Spleen (tissue), 11 donors: ENCODE measurements around the gene HAGH. TPM values are rescaled to one million over a fixed set of nuclear protein-coding genes. Genes with fewer than 3 reads are reported as not detected.

ENCODE experiments used
- DNase-seq: peaks from one replicate; pipeline ENCODE4 v3.0.0-alpha.2; 2020
- H3K27ac ChIP-seq, 8 donors: fragments of 200-600 bp; sonication (generic) in 7 of 8; 1 replicate in 4 of 8; 2 replicates in 4 of 8; pipeline versions ENCODE4 v1.5.0 to v1.8.0; 2016 to 2021; ENCODE audit warnings: inconsistent platforms in 4 of 8, mild to moderate bottlenecking in 4 of 8, moderate library complexity in 1 of 8
- H3K27me3 ChIP-seq, 7 donors: fragments of 200-600 bp; sonication (generic) in 6 of 7; replicated peaks in 1 of 7; 1 replicate in 4 of 7; 2 replicates in 3 of 7; pipeline versions ENCODE4 v1.5.0 to v1.8.0; 2016 to 2021; ENCODE audit warnings: inconsistent platforms in 3 of 7, mild to moderate bottlenecking in 1 of 7
- H3K36me3 ChIP-seq, 6 donors: fragments of 200-600 bp; sonication (generic) in 5 of 6; 1 replicate in 4 of 6; 2 replicates in 2 of 6; pipeline versions ENCODE4 v1.5.0 to v1.8.0; 2016 to 2021; ENCODE audit warnings: inconsistent platforms in 2 of 6
- H3K4me1 ChIP-seq, 6 donors: fragments of 200-600 bp; sonication (generic) in 5 of 6; 1 replicate in 3 of 6; 2 replicates in 3 of 6; pipeline versions ENCODE4 v1.5.0 to v1.8.0; 2016 to 2021; ENCODE audit warnings: inconsistent platforms in 3 of 6
- H3K4me3 ChIP-seq, 8 donors: fragments of 200-600 bp; sonication (generic) in 7 of 8; 1 replicate in 4 of 8; 2 replicates in 4 of 8; pipeline versions ENCODE4 v1.5.0 to v1.8.0; 2016 to 2021; ENCODE audit warnings: inconsistent platforms in 4 of 8, mild to moderate bottlenecking in 4 of 8, moderate library complexity in 2 of 8
- H3K9me3 ChIP-seq, 8 donors: fragments of 200-600 bp; sonication (generic) in 7 of 8; 1 replicate in 4 of 8; 2 replicates in 4 of 8; pipeline versions ENCODE4 v1.5.0 to v1.8.0; 2016 to 2021; ENCODE audit warnings: inconsistent platforms in 4 of 8
- CTCF ChIP-seq, 11 experiments: fragments of 200-600 bp in 7 of 11; fragments of 450-650 bp in 4 of 11; sonication (generic) in 4 of 11; IDR thresholded peaks in 8 of 11; conservative IDR thresholded peaks in 3 of 11; 1 replicate in 7 of 11; 2 replicates in 4 of 11; pipeline versions ENCODE4 v1.4.0 to v1.8.0; 2016 to 2021; ENCODE audit warnings: antibody characterized with exemption in 11 of 11, inconsistent platforms in 4 of 11, mild to moderate bottlenecking in 1 of 11
- POLR2A ChIP-seq, 3 donors: fragments of 450-650 bp; IDR thresholded peaks; one replicate each; pipeline ENCODE4 v1.5.1; 2017; ENCODE audit warnings: antibody characterized with exemption in 3 of 3, mild to moderate bottlenecking in 1 of 3
- POLR2AphosphoS5 ChIP-seq, 3 donors: sonication (generic); formaldehyde crosslinking; IDR thresholded peaks; one replicate each; pipeline ENCODE4 v1.5.1; 2017; ENCODE audit warnings: antibody characterized with exemption in 3 of 3
- WGBS, 5 donors: extraction: QIAGEN DNeasy Blood & Tissue Kit in 3 of 5; methylation state at CpG; one replicate each; pipeline versions ENCODE4 v1.1.5 to v1.1.7; 2013 to 2018; 5-methylcytosine and 5-hydroxymethylcytosine counted together
- intact Hi-C: fragments of 100-400 bp; cut with DNase I; formaldehyde crosslinking; loops from one replicate; pipeline ENCODE4 v1.15.0; 2023; ENCODE audit warnings: low total_unique reads
- polyA plus RNA-seq, 3 donors: library from polyadenylated mRNA; stranded (reverse); fragments of 200-250 nt; gene quantifications; one replicate each; pipeline ENCODE4 v1.2.1, GENCODE V29; 2013
- total RNA-seq, 7 donors: library from RNA; depleted of rRNA in 3 of 7; stranded (reverse); fragments of >200 nt in 3 of 7; fragmentation: NEBNext Ultra II Directional in 4 of 7; extraction: Animal tissue kit (Norgen Biotek cat#: 25700) in 4 of 7; gene quantifications; one replicate each; pipeline versions ENCODE4 v1.1.0 to v1.2.1, GENCODE V29; 2016 to 2021
- donor health status: healthy with polysubstance abuse.
- donor health status: DM: no; HTN: no; CAD: no; lungs with moderate emphysema.
- donor health status: DM: no; HTN: no; CAD: no.
- donor health status: Bipolar disorder and iron deficiency.
- donor health status: healthy.
- donor health status: DM: no; HTN: no; CAD: no.
- donor health status: DM: yes; HTN: yes; CAD: no.

The HAGH gene
- total and polyA plus RNA-seq, 10 donors, result 33.6 to 76.6 (median 49.0) TPM

- no peaks in the 10 kb centered on the region for H3K9me3 ChIP-seq
- intact Hi-C loops, result no loop called here
- DNase-seq, result peak; percentile 64
- no peak overlapping the region for H3K27ac ChIP-seq
- peaks cover 0 to 8% (median 0%) of the 10 kb centered on the region in 6 donors for H3K4me1 ChIP-seq
- H3K36me3 ChIP-seq, result peaks cover 0 to 98% (median 66%) of the 10 kb centered on the region in 6 donors
- H3K4me3 ChIP-seq, result no peak overlapping the region
- WGBS, 5 donors, result 93 to 97% (median 95%) methylated on average over 36 to 40 of the region's 40 CpGs
- no peaks in the 10 kb centered on the region for H3K27me3 ChIP-seq
- TF ChIP-seq POLR2AphosphoS5 (IDR thresholded peaks at IDR 0.05) (peak in 1 of 3 donors; percentile 33), POLR2A (IDR thresholded peaks at IDR 0.05) (no peak), CTCF (IDR thresholded peaks at IDR 0.05 in 8 of 11, conservative IDR thresholded peaks at IDR 0.05 in 3 of 11) (no peak)
Observed at GRCh38 chr16:1816396-1817275, 10.0 kb downstream of the HAGH start.

DNA sequence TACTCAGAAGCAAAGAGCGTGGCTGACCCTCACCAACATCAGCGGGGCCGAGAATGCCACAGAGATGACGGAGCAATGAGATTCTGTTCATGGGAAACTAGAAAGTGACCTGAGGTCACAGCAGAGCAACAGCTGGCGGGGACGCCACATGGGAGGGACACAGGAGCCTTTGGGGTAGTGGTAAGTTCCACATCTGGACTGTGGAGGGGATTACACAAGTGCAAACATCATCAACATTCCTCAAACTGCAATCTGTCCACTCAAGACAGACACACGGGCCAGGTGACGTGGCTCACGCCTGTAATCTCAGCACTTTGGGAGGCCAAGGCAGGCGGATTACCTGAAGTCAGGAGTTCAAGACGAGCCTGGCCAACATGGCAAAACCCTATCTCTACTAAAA lies 11.2 kb downstream of the HAGH start:
- Histone ChIP-seq H3K4me1 (peaks cover 0 to 8% (median 0%) of the 10 kb centered on the region in 6 donors), H3K27me3 (no peaks in the 10 kb centered on the region), H3K27ac (no peak overlapping the region), H3K4me3 (no peak overlapping the region), H3K36me3 (peaks cover 0 to 98% (median 59%) of the 10 kb centered on the region in 6 donors), H3K9me3 (no peaks in the 10 kb centered on the region)
- DNase-seq, result peak; percentile 37
- intact Hi-C loops, result no loop called here
- 90 to 96% (median 94%) methylated on average over 11 of the region's 11 CpGs for WGBS, 5 donors
- TF ChIP-seq POLR2AphosphoS5 (IDR thresholded peaks at IDR 0.05) (no peak), CTCF (IDR thresholded peaks at IDR 0.05 in 8 of 11, conservative IDR thresholded peaks at IDR 0.05 in 3 of 11) (no peak), POLR2A (IDR thresholded peaks at IDR 0.05) (no peak)

- Histone ChIP-seq H3K9me3 (no peaks in the 10 kb centered on the region), H3K27me3 (no peaks in the 10 kb centered on the region), H3K36me3 (peaks cover 5 to 98% (median 57%) of the 10 kb centered on the region in 6 donors), H3K27ac (no peak overlapping the region), H3K4me3 (no peak overlapping the region), H3K4me1 (peaks cover 0 to 8% (median 0%) of the 10 kb centered on the region in 6 donors)
- DNase-seq, result peak; percentile 81
- intact Hi-C loops, result no loop called here
- 32 to 50% (median 36%) methylated on average over 17 of the region's 17 CpGs for WGBS, 5 donors
- no peak for TF ChIP-seq POLR2A (IDR thresholded peaks at IDR 0.05)
- TF ChIP-seq POLR2AphosphoS5 (IDR thresholded peaks at IDR 0.05), result peak in 2 of 3 donors; percentile 51 to 69
- TF ChIP-seq CTCF (IDR thresholded peaks at IDR 0.05 in 8 of 11, conservative IDR thresholded peaks at IDR 0.05 in 3 of 11), result peak in 6 of 11 experiments; percentile 20 to 41 (median 34)
Observed at GRCh38 chr16:1812732-1813163, 13.9 kb downstream of the HAGH start.

- peaks cover 0 to 8% (median 0%) of the 10 kb centered on the region in 6 donors for H3K4me1 ChIP-seq
- intact Hi-C loops, result no loop called here
- no peak for TF ChIP-seq CTCF (IDR thresholded peaks at IDR 0.05 in 8 of 11, conservative IDR thresholded peaks at IDR 0.05 in 3 of 11)
- TF ChIP-seq POLR2A (IDR thresholded peaks at IDR 0.05), result no peak
- TF ChIP-seq POLR2AphosphoS5 (IDR thresholded peaks at IDR 0.05), result no peak
- peaks cover 0 to 6% (median 0%) of the 10 kb centered on the region in 8 donors for H3K9me3 ChIP-seq
- WGBS, 5 donors, result 94 to 100% (median 97%) methylated on average over 11 to 16 of the region's 16 CpGs
- no peak overlapping the region for H3K27ac ChIP-seq
- H3K4me3 ChIP-seq, result no peak overlapping the region
- H3K36me3 ChIP-seq, result peaks cover 5 to 98% (median 53%) of the 10 kb centered on the region in 6 donors
- no peaks in the 10 kb centered on the region for H3K27me3 ChIP-seq
- no peak for DNase-seq
Observed at GRCh38 chr16:1810536-1810935, 16.1 kb downstream of the HAGH start.
